HG03565 (cell line): ENCODE measurements around the gene TUFM.
"Not testable (repeated sequence)": the region's sequence is repeated elsewhere in the genome, so short reads cannot be mapped to it uniquely, and the experiment has no call there.

Source experiments
- ATAC-seq: cut with Tn5 transposase; IDR thresholded peaks from one replicate; pipeline ENCODE4 v1.9.1; 2021; ENCODE audit warnings: mild to moderate bottlenecking, moderate library complexity; ENCODE audit not compliant: unreplicated experiment

The TUFM gene

DNA sequence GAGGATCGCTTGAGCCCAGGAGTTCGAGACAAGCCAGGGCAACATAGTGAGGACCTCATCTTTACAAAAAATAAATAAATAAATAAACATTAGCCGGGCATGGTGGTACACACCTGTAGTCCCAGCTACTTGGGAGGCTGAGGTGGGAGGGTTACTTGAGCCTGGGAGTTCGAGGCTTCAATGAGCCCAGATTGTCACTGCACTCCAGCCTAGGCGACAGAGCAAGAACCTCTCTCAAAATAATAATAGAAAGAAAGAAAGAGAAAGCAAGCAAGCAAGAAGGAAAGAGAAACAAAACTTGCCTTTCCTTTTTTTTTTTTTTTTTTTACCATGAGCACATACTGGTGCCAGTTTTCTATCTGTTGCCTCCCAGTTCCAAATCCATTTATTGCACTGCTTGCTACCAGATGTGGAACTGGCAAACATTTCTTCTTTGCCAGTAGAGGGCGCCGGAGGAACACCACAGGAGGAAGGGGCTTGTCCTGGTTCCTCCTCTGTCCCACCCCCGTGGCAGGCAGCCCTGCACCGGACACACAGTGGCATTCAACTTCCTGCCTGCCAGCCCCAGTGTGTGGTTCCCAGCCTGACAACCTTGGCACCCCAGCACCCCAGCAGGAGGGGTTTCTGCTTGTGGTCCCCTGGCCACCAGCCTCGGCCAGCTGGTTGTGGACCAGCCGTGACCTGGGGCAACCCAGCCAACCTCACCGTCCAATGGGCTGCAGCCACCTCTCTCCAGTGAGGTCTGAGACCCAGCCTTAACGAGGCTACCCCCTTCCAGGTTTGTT, 43.7 kb downstream of the TUFM start:
- ATAC-seq = not testable (repeated sequence)
